IPS DF 6.9 (cell line): Measurements from ENCODE around the gene ITGB3BP.
"Not testable (repeated sequence)": the region's sequence is repeated elsewhere in the genome, so short reads cannot be mapped to it uniquely, and the experiment has no call there.

Experiments
- DNase-seq: peaks from one replicate; pipeline ENCODE4 v3.0.0-alpha.2; 2013; ENCODE audit warnings: low read depth, low spot score
- H3K27ac ChIP-seq: one replicate; pipeline ENCODE4 v1.5.1; 2013; ENCODE audit warnings: low read length, control low read depth
- H3K27me3 ChIP-seq: 2 replicates; pipeline ENCODE4 v1.6.1; 2013; ENCODE audit warnings: mild to moderate bottlenecking, low read length; ENCODE audit not compliant: control insufficient read depth, insufficient read depth
- H3K36me3 ChIP-seq: 2 replicates; pipeline ENCODE4 v1.6.1; 2013; ENCODE audit warnings: low read length; ENCODE audit not compliant: control insufficient read depth, insufficient read depth
- H3K4me1 ChIP-seq: 2 replicates; pipeline ENCODE4 v1.6.1; 2013; ENCODE audit warnings: low read length; ENCODE audit not compliant: control insufficient read depth, insufficient read depth
- H3K4me3 ChIP-seq: 2 replicates; pipeline ENCODE4 v1.5.1; 2013; ENCODE audit warnings: mild to moderate bottlenecking, low read length
- H3K9me3 ChIP-seq: 2 replicates; pipeline ENCODE4 v1.6.1; 2013; ENCODE audit warnings: low read length, inconsistent platforms; ENCODE audit not compliant: control insufficient read depth, insufficient read depth
- WGBS: extraction: QIAGEN DNeasy Blood & Tissue Kit; methylation state at CpG from one replicate; pipeline ENCODE4 v1.1.7; 2013; ENCODE audit warnings: mixed read lengths, missing lambda C conversion rate; ENCODE audit not compliant: insufficient read length, insufficient coverage; 5-methylcytosine and 5-hydroxymethylcytosine counted together

Gene ITGB3BP

DNA sequence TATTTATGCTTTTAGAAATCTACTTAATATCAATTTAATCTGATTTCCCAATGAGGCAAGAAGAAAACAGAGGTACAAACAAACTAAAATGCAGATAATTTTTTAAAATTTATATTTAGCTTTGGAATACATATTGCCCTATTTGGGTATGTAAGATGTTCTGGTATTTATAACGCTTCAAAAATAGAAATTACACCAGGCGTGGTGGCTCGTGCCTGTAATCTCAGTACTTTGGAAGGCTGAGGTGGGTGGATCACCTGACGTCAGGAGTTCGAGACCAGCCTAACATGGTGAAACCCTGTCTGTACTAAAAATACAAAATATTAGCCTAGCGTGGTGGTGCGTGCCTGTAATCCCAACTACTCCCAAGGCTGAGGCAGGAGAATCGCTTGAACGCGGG is 13.3 kb downstream of the ITGB3BP start:
- Histone ChIP-seq H3K4me1 (no peaks in the 10 kb centered on the region), H3K4me3 (no peak overlapping the region), H3K27me3 (no peaks in the 10 kb centered on the region), H3K36me3 (no peaks in the 10 kb centered on the region), H3K27ac (no peak overlapping the region), H3K9me3 (no peaks in the 10 kb centered on the region)
- DNase-seq, result no peak
- WGBS, result no CpG with 5 or more reads among the region's 10 CpGs

DNA sequence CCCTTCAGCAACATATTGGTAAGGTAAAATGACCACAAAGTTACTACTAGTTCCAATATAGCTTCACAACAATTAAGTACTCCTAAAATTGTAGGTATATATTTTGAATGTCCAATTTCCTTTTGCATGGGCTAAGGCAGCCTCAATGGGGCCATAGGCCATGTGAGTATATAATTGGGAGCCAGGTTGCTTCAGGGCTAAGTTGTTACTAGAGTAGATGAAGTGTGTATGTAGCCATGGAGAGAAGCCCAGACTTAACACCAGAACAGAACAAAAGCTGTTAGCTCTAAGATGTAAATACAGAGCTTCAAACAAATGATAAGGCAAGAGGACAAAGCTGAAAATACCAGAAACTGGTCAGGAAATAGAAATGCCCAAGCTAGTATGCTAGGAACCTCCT is 16.2 kb downstream of the ITGB3BP start:
- DNase-seq, result no peak
- Histone ChIP-seq H3K4me3 (no peak overlapping the region), H3K36me3 (no peaks in the 10 kb centered on the region), H3K9me3 (no peaks in the 10 kb centered on the region), H3K4me1 (no peaks in the 10 kb centered on the region), H3K27ac (no peak overlapping the region), H3K27me3 (no peaks in the 10 kb centered on the region)

DNA sequence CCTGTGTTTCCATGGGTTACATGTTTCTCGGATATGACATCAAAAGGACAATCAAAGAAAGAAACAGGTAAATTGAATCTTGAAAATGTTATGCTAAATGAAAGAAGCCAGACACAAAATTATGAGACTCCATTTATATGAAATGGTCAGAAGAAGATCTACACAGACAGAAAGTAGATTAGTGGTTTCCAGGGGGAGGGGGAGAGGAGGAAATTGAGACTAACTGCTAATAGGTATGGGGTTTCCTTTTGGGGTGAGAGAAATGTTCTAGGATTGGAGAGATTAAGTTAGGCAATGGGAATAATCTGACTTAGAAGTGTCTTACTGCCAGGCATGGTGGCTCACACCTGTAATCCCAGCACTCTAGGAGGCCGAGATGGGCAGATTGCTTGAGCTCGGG is 21.8 kb downstream of the ITGB3BP start:
- no CpG with 5 or more reads among the region's 3 CpGs for WGBS
- no peaks in the 10 kb centered on the region for H3K36me3 ChIP-seq
- H3K4me1 ChIP-seq, result no peaks in the 10 kb centered on the region

DNA sequence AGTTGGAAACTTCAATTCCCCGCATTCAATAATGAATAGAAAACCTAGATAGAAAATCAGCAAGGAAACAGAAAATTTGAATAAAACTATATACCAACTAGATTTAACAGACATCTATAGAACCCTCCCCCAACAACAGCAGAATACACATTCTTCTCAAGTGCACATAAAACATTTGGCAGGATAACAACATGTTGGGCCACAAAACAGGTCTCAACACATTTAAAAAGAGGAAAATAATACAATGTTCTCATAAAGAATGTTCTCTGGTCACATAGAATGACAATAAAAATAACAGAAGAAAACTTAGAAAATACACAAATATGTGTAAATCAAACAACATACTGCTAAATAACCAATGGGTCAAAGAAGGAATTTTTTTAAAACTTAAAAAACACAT is 24.9 kb downstream of the ITGB3BP start:
- Histone ChIP-seq H3K27ac (no peak overlapping the region), H3K4me3 (no peak overlapping the region), H3K27me3 (no peaks in the 10 kb centered on the region), H3K36me3 (no peaks in the 10 kb centered on the region), H3K9me3 (no peaks in the 10 kb centered on the region), H3K4me1 (no peaks in the 10 kb centered on the region)
- WGBS, result no CpG with 5 or more reads among the region's 1 CpG
- DNase-seq, result no peak

More for the DNA sequence above, 21.8 kb downstream of the ITGB3BP start:
- no peak overlapping the region for H3K4me3 ChIP-seq
- H3K27ac ChIP-seq, result no peak overlapping the region
- DNase-seq, result no peak
- H3K27me3 ChIP-seq, result no peaks in the 10 kb centered on the region
- H3K9me3 ChIP-seq, result no peaks in the 10 kb centered on the region

DNA sequence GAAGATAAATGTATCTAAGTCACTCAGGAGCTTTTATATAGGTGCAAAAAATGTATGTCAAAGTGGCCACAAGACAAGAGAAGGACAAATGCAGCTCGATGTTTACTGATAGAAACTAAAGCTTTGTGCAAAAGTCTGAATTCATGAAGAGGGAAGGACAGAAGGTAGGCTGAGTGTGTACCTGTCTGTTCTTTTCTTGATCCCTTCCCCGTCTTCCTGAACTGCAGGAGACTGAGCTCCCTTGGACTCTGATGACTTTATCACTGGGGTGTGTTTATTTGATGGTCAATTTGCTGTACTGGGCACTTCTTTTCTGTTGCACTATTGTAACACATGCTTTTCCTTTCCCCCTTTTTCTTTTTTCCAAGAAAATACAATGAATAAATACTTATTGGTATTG is 25.4 kb downstream of the ITGB3BP start:
- no peaks in the 10 kb centered on the region for H3K4me1 ChIP-seq
- H3K9me3 ChIP-seq, result no peaks in the 10 kb centered on the region
- WGBS, result no CpG with 5 or more reads among the region's 2 CpGs

DNA sequence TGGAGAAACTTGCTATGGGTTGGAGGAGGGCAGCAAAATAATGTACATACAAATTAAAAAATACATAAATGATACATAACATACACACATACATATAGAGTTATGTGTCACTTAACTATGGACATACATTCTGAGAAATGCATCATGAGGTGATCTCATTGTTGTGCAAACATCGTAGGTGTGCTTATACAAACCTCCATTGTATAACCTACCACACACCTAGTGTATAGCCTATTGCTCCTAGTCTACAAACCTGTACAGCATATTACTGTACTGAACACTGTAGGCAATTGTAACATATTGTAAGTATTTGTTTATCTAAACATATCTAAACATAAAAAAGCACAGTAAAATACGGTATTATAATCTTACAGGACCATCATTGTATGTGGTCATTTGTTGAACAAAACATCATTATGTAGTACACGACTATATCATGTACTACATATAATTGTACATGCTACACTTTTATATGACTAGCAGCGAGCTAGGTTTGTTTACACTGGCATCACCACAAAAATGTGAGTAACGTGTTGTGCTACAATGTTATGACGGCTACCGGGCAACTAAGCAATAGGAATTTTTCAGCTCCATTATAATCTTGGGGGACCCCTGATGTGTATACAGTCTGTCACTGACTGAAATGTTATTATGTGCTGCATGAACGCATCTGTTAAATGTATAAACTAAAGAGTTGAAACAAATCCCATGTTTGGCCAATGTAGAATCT is 35.5 kb downstream of the ITGB3BP start:
- H3K9me3 ChIP-seq, result no peaks in the 10 kb centered on the region
- no peaks in the 10 kb centered on the region for H3K36me3 ChIP-seq
- DNase-seq, result no peak
- H3K4me1 ChIP-seq, result no peaks in the 10 kb centered on the region
- WGBS, result no CpG with 5 or more reads among the region's 8 CpGs
- no peaks in the 10 kb centered on the region for H3K27me3 ChIP-seq
- H3K4me3 ChIP-seq, result no peak overlapping the region
- H3K27ac ChIP-seq, result no peak overlapping the region

More for the DNA sequence above, 25.4 kb downstream of the ITGB3BP start:
- Histone ChIP-seq H3K27me3 (no peaks in the 10 kb centered on the region), H3K27ac (no peak overlapping the region), H3K4me3 (no peak overlapping the region), H3K36me3 (no peaks in the 10 kb centered on the region)
- DNase-seq, result no peak

DNA sequence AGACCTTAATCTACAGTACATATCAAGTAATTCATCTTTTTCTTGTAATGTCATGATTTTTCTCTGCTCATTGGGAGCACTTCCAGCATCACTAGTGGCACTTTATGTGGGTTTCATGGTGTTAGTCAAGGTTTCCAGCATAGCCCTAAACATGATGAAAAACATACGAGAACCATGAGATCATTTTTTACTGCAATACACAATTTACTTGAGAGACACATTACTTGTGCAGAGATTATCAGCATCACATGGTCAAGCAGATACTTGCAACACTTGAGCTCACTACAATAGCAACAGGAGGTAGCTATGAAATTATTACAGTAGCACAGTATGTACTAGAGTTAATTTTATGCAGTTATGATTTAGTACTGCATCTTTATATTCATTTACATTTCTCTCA is 36.4 kb downstream of the ITGB3BP start:
- H3K36me3 ChIP-seq, result no peaks in the 10 kb centered on the region
- no peak for DNase-seq
- H3K4me1 ChIP-seq, result no peaks in the 10 kb centered on the region
- WGBS, result no CpG with 5 or more reads among the region's 1 CpG
- H3K27ac ChIP-seq, result no peak overlapping the region
- no peaks in the 10 kb centered on the region for H3K27me3 ChIP-seq
- H3K9me3 ChIP-seq, result no peaks in the 10 kb centered on the region
- H3K4me3 ChIP-seq, result no peak overlapping the region

DNA sequence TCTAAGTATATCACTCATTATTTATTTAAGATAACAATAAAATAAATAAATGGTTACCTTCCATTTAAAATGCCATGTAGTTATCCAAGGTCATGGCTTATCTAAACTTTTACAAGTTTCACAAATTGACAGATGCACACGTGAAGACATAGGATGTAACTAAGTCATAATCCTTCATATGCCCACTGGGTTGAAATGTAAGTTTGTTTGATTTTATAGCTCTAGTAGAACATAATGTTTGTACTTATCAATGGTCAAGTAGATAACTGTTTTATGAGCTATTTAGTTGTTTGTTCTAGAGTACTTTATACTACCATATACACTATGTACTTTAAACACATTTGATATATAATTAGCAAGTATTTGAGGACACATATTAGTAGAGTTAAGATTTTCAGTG is 43.0 kb downstream of the ITGB3BP start:
- no peak overlapping the region for H3K4me3 ChIP-seq
- no peaks in the 10 kb centered on the region for H3K9me3 ChIP-seq
- H3K36me3 ChIP-seq, result no peaks in the 10 kb centered on the region
- whole genome bisulfite sequencing, result no CpG with 5 or more reads among the region's 1 CpG
- H3K27me3 ChIP-seq, result no peaks in the 10 kb centered on the region
- no peak for DNase-seq
- no peak overlapping the region for H3K27ac ChIP-seq
- no peaks in the 10 kb centered on the region for H3K4me1 ChIP-seq

DNA sequence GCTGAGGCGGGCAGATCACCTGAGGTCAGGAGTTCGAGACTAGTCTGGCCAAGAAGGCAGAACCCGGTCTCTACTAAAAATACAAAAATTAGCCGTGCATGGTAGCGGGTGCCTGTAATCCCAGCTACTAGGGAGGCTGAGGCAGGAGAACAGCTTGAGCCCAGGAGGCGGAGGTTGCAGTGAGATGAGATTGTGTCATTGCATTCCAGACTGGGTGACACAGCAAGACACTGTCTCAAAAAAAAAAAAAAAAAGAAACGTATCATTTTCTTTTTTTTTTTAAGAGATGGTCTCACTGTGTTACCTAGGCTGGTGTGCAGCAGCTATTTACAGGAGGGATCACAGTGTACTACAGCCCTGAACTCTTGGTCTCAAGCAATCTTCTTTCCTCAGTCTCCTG is 47.3 kb downstream of the ITGB3BP start:
- Histone ChIP-seq H3K27ac (no peak overlapping the region), H3K27me3 (no peaks in the 10 kb centered on the region), H3K4me1 (no peaks in the 10 kb centered on the region), H3K9me3 (no peaks in the 10 kb centered on the region), H3K36me3 (no peaks in the 10 kb centered on the region), H3K4me3 (no peak overlapping the region)
- WGBS, result no CpG with 5 or more reads among the region's 7 CpGs
- DNase-seq, result no peak

DNA sequence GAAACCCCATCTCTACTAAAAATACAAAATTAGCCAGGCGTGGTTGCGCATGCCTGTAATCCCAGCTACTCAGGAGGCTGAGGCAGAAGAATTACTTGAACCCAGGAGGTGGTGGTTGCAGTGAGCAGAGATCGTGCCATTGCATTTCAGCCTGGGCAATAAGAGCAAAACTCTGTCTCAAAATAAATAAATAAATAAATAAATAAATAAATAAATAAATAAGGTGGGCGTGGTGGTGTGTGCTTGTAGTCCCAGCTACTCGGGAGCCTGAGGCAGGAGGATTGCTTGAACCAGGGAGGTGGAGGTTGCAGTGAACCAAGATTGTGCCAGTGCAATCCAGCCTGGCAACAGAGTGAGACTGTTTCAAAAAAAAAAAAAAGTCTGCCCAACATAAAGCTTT is 54.3 kb downstream of the ITGB3BP start:
- not testable (repeated sequence) for H3K36me3 ChIP-seq, DNase-seq, H3K4me3 ChIP-seq, H3K9me3 ChIP-seq, H3K27me3 ChIP-seq, H3K27ac ChIP-seq, H3K4me1 ChIP-seq
- WGBS, result no CpG with 5 or more reads among the region's 5 CpGs

DNA sequence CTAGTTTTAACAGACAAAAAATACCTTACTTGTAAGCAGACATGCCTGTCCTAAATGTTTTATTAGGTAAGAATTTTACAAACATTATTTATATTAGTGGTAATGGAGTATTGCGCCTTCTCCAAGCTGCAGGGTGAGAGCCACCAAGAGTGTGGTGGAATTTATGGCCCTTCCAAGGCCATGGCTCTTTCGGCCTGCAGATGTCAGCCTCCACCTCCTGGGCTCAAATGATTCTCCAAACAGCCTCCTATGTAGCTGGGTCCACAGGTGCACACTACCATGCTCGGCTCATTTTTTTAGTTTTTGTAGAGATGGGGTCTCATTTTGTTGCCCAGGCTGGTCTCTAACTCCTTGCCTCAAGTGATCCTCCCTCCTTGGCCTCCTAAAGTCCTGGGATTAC is 56.3 kb downstream of the ITGB3BP start:
- Histone ChIP-seq H3K36me3 (no peaks in the 10 kb centered on the region), H3K4me3 (no peak overlapping the region), H3K4me1 (no peaks in the 10 kb centered on the region), H3K27ac (no peak overlapping the region), H3K27me3 (no peaks in the 10 kb centered on the region), H3K9me3 (no peaks in the 10 kb centered on the region)
- no CpG with 5 or more reads among the region's 3 CpGs for WGBS
- no peak for DNase-seq
